Measurements from ENCODE around the gene PTCH1.
A peak's percentile ranks its signal among the peaks of the same experiment; 100 is the strongest.

Gene PTCH1

GRCh38 chr9:95447660-95448420 lies 68.9 kb downstream of the PTCH1 start:
- Histone ChIP-seq H3K9me3 (ENCODE audit: insufficient read depth, low read length) (no peaks in the 10 kb centered on the region), H3K9ac (ENCODE audit: insufficient read length, low read depth) (no peak overlapping the region), H3K4me3 (ENCODE audit: insufficient read length, low read depth) (no peak overlapping the region), H3K4me1 (ENCODE audit: insufficient read depth, insufficient read length) (peaks cover 28% of the 10 kb centered on the region), H3K36me3 (ENCODE audit: insufficient read depth, insufficient read length, low read length) (peaks cover 89% of the 10 kb centered on the region), H3K27me3 (ENCODE audit: insufficient read depth, insufficient read length) (no peaks in the 10 kb centered on the region)
- DNase-seq (ENCODE audit: low read depth, low spot score), result peak; percentile 68
- TF ChIP-seq ZNF274 (IDR thresholded peaks at IDR 0.05; ENCODE audit: low read depth, low read length) (no peak), YY1 (IDR thresholded peaks at IDR 0.05; ENCODE audit: insufficient read depth, insufficient read length) (no peak), SUZ12 (IDR thresholded peaks at IDR 0.05; ENCODE audit: extremely low read depth, insufficient read depth, insufficient read length) (no peak)

GRCh38 chr9:95446984-95447383 lies 69.8 kb downstream of the PTCH1 start:
- TF ChIP-seq ZNF274 (IDR thresholded peaks at IDR 0.05; ENCODE audit: low read depth, low read length) (no peak), SUZ12 (IDR thresholded peaks at IDR 0.05; ENCODE audit: extremely low read depth, insufficient read depth, insufficient read length) (no peak), YY1 (IDR thresholded peaks at IDR 0.05; ENCODE audit: insufficient read depth, insufficient read length) (no peak)
- no peak overlapping the region for H3K9ac ChIP-seq (ENCODE audit: insufficient read length, low read depth)
- peaks cover 87% of the 10 kb centered on the region for H3K36me3 ChIP-seq (ENCODE audit: insufficient read depth, insufficient read length, low read length)

GRCh38 chr9:95446259-95446658 lies 70.5 kb downstream of the PTCH1 start:
- H3K4me1 ChIP-seq (ENCODE audit: insufficient read depth, insufficient read length), result peaks cover 27% of the 10 kb centered on the region
- H3K4me3 ChIP-seq (ENCODE audit: insufficient read length, low read depth), result no peak overlapping the region
- no peak for DNase-seq (ENCODE audit: low read depth, low spot score)
- no peak for TF ChIP-seq SUZ12 (IDR thresholded peaks at IDR 0.05; ENCODE audit: extremely low read depth, insufficient read depth, insufficient read length)
- TF ChIP-seq ZNF274 (IDR thresholded peaks at IDR 0.05; ENCODE audit: low read depth, low read length), result no peak
- no peak for TF ChIP-seq YY1 (IDR thresholded peaks at IDR 0.05; ENCODE audit: insufficient read depth, insufficient read length)
- no peaks in the 10 kb centered on the region for H3K27me3 ChIP-seq (ENCODE audit: insufficient read depth, insufficient read length)
- no peaks in the 10 kb centered on the region for H3K9me3 ChIP-seq (ENCODE audit: insufficient read depth, low read length)
- H3K9ac ChIP-seq (ENCODE audit: insufficient read length, low read depth), result no peak overlapping the region
- peaks cover 80% of the 10 kb centered on the region for H3K36me3 ChIP-seq (ENCODE audit: insufficient read depth, insufficient read length, low read length)

More at GRCh38 chr9:95446984-95447383, 69.8 kb downstream of the PTCH1 start:
- no peak for DNase-seq (ENCODE audit: low read depth, low spot score)
- no peak overlapping the region for H3K4me3 ChIP-seq (ENCODE audit: insufficient read length, low read depth)
- H3K4me1 ChIP-seq (ENCODE audit: insufficient read depth, insufficient read length), result peaks cover 28% of the 10 kb centered on the region
- H3K27me3 ChIP-seq (ENCODE audit: insufficient read depth, insufficient read length), result no peaks in the 10 kb centered on the region
- no peaks in the 10 kb centered on the region for H3K9me3 ChIP-seq (ENCODE audit: insufficient read depth, low read length)

GRCh38 chr9:95444160-95444559 lies 72.6 kb downstream of the PTCH1 start:
- Histone ChIP-seq H3K27me3 (ENCODE audit: insufficient read depth, insufficient read length) (no peaks in the 10 kb centered on the region), H3K9ac (ENCODE audit: insufficient read length, low read depth) (no peak overlapping the region), H3K4me3 (ENCODE audit: insufficient read length, low read depth) (no peak overlapping the region), H3K9me3 (ENCODE audit: insufficient read depth, low read length) (no peaks in the 10 kb centered on the region), H3K4me1 (ENCODE audit: insufficient read depth, insufficient read length) (peaks cover 22% of the 10 kb centered on the region), H3K36me3 (ENCODE audit: insufficient read depth, insufficient read length, low read length) (peaks cover 60% of the 10 kb centered on the region)
- TF ChIP-seq YY1 (IDR thresholded peaks at IDR 0.05; ENCODE audit: insufficient read depth, insufficient read length) (no peak), ZNF274 (IDR thresholded peaks at IDR 0.05; ENCODE audit: low read depth, low read length) (no peak), SUZ12 (IDR thresholded peaks at IDR 0.05; ENCODE audit: extremely low read depth, insufficient read depth, insufficient read length) (no peak)
- no peak for DNase-seq (ENCODE audit: low read depth, low spot score)

DNA sequence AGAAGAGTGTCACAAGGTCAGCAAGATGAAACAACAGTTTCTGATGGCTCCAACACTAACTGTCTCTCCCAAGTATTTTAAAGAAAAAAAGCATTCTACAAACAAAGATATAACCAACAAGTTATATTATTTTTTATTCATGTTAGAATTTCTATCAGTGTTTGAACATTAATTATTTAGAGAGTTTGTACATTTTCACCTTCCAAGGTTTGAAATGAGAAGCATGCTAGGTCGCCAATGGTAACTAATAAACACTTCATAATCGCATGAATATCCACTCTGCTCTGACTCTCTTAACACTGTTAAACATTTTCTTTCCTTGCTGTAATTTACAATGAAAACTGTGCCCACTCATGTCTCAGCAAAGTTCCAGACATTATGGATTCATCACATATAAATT lies 73.5 kb downstream of the PTCH1 start:
- no peak for TF ChIP-seq YY1 (IDR thresholded peaks at IDR 0.05; ENCODE audit: insufficient read depth, insufficient read length)
- TF ChIP-seq SUZ12 (IDR thresholded peaks at IDR 0.05; ENCODE audit: extremely low read depth, insufficient read depth, insufficient read length), result no peak
- TF ChIP-seq ZNF274 (IDR thresholded peaks at IDR 0.05; ENCODE audit: low read depth, low read length), result no peak
- H3K4me3 ChIP-seq (ENCODE audit: insufficient read length, low read depth), result no peak overlapping the region
- no peaks in the 10 kb centered on the region for H3K9me3 ChIP-seq (ENCODE audit: insufficient read depth, low read length)
- H3K4me1 ChIP-seq (ENCODE audit: insufficient read depth, insufficient read length), result peaks cover 17% of the 10 kb centered on the region
- no peaks in the 10 kb centered on the region for H3K27me3 ChIP-seq (ENCODE audit: insufficient read depth, insufficient read length)
- H3K9ac ChIP-seq (ENCODE audit: insufficient read length, low read depth), result no peak overlapping the region
- H3K36me3 ChIP-seq (ENCODE audit: insufficient read depth, insufficient read length, low read length), result peaks cover 52% of the 10 kb centered on the region
- DNase-seq (ENCODE audit: low read depth, low spot score), result no peak

- no peak overlapping the region for H3K4me3 ChIP-seq (ENCODE audit: insufficient read length, low read depth)
- no peak for DNase-seq (ENCODE audit: low read depth, low spot score)
- TF ChIP-seq ZNF274 (IDR thresholded peaks at IDR 0.05; ENCODE audit: low read depth, low read length) (no peak), YY1 (IDR thresholded peaks at IDR 0.05; ENCODE audit: insufficient read depth, insufficient read length) (no peak), SUZ12 (IDR thresholded peaks at IDR 0.05; ENCODE audit: extremely low read depth, insufficient read depth, insufficient read length) (no peak)
Measured at GRCh38 chr9:95441081-95441480, 75.7 kb downstream of the PTCH1 start.

GRCh38 chr9:95440447-95440846 lies 76.3 kb downstream of the PTCH1 start:
- H3K4me3 ChIP-seq (ENCODE audit: insufficient read length, low read depth), result no peak overlapping the region
- no peaks in the 10 kb centered on the region for H3K27me3 ChIP-seq (ENCODE audit: insufficient read depth, insufficient read length)
- peaks cover 28% of the 10 kb centered on the region for H3K36me3 ChIP-seq (ENCODE audit: insufficient read depth, insufficient read length, low read length)
- H3K9ac ChIP-seq (ENCODE audit: insufficient read length, low read depth), result no peak overlapping the region
- no peak for DNase-seq (ENCODE audit: low read depth, low spot score)
- peaks cover 2% of the 10 kb centered on the region for H3K4me1 ChIP-seq (ENCODE audit: insufficient read depth, insufficient read length)
- no peak for TF ChIP-seq ZNF274 (IDR thresholded peaks at IDR 0.05; ENCODE audit: low read depth, low read length)
- no peaks in the 10 kb centered on the region for H3K9me3 ChIP-seq (ENCODE audit: insufficient read depth, low read length)

More at GRCh38 chr9:95441081-95441480, 75.7 kb downstream of the PTCH1 start:
- no peak overlapping the region for H3K9ac ChIP-seq (ENCODE audit: insufficient read length, low read depth)
- H3K9me3 ChIP-seq (ENCODE audit: insufficient read depth, low read length), result no peaks in the 10 kb centered on the region
- H3K4me1 ChIP-seq (ENCODE audit: insufficient read depth, insufficient read length), result peaks cover 2% of the 10 kb centered on the region
- peaks cover 34% of the 10 kb centered on the region for H3K36me3 ChIP-seq (ENCODE audit: insufficient read depth, insufficient read length, low read length)
- H3K27me3 ChIP-seq (ENCODE audit: insufficient read depth, insufficient read length), result no peaks in the 10 kb centered on the region
